Right lobe of liver (tissue), 6 donors: ENCODE results near the gene GPHA2. TPM values are rescaled to one million over a fixed set of nuclear protein-coding genes. Genes with fewer than 3 reads are reported as not detected.
"Not testable (repeated sequence)": the region's sequence is repeated elsewhere in the genome, so short reads cannot be mapped to it uniquely, and the experiment has no call there.

Source experiments
- ATAC-seq, 4 donors: fragments of 200-7000 bp; cut with Tn5 transposase; one replicate each; pipeline ENCODE4 v1.9.1; 2020; ENCODE audit warnings: mild to moderate bottlenecking in 4 of 4, moderate library complexity in 4 of 4
- DNase-seq, 3 donors: peaks; one replicate each; pipeline ENCODE4 v3.0.0-alpha.2; 2020
- H3K27ac ChIP-seq, 3 donors: fragments of 200-600 bp; one replicate each; pipeline ENCODE4 v1.8.0; 2022
- H3K27me3 ChIP-seq, 2 donors: fragments of 200-600 bp; one replicate each; pipeline ENCODE4 v1.8.0; 2022
- H3K36me3 ChIP-seq, 4 donors: fragments of 200-600 bp; sonication (generic) in 1 of 4; one replicate each; pipeline versions ENCODE4 v1.5.1 to v1.8.0; 2017 to 2022; ENCODE audit warnings: control low read depth in 1 of 4
- H3K4me1 ChIP-seq, 4 donors: fragments of 200-600 bp; sonication (generic) in 1 of 4; one replicate each; pipeline versions ENCODE4 v1.5.1 to v1.8.0; 2017 to 2022; ENCODE audit warnings: control low read depth in 1 of 4
- H3K4me3 ChIP-seq, 3 donors: fragments of 200-600 bp; one replicate each; pipeline ENCODE4 v1.8.0; 2022
- H3K9me3 ChIP-seq, 4 donors: fragments of 200-600 bp; sonication (generic) in 1 of 4; one replicate each; pipeline versions ENCODE4 v1.5.1 to v1.8.0; 2017 to 2022; ENCODE audit warnings: control low read depth in 1 of 4
- CTCF ChIP-seq, 4 donors: fragments of 200-600 bp in 3 of 4; fragments of 450-650 bp in 1 of 4; IDR thresholded peaks; one replicate each; pipeline versions ENCODE4 v1.5.1 to v1.8.0; 2016 to 2022; ENCODE audit warnings: antibody characterized with exemption in 4 of 4, mild to moderate bottlenecking in 2 of 4
- POLR2A ChIP-seq: fragments of 450-650 bp; IDR thresholded peaks from one replicate; pipeline ENCODE4 v1.6.1; 2017; ENCODE audit warnings: antibody characterized with exemption, mild to moderate bottlenecking
- WGBS: methylation state at CpG from one replicate; pipeline ENCODE4 v1.1.6; 2018; ENCODE audit warnings: low coverage, low lambda C conversion rate; ENCODE audit not compliant: insufficient coverage; ENCODE audit errors: missing lambda C conversion rate; 5-methylcytosine and 5-hydroxymethylcytosine counted together
- intact Hi-C, 2 donors: fragments of 100-400 bp; cut with DNase I; formaldehyde crosslinking; loops; one replicate each; pipeline versions ENCODE4 v1.11.2 to v1.14.1; 2022
- long read RNA-seq: library from polyadenylated mRNA; unstranded; transcript quantifications from one replicate; pipeline ENCODE4 v2.0.0, GENCODE V29; 2019
- total RNA-seq, 6 experiments: library from RNA; depleted of rRNA in 2 of 6; stranded (reverse); fragments of >200 nt in 2 of 6; fragmentation: NEBNext Ultra II Directional in 3 of 6; extraction: Animal tissue kit (Norgen Biotek cat#: 25700) in 3 of 6; gene quantifications; one replicate each; pipeline versions ENCODE4 v1.1.0 to v1.2.4, GENCODE V29; 2016 to 2023
- donor health status: DM: no; HTN: yes; CAD: no.
- donor health status: DM: no; HTN: no; CAD: no.
- donor health status: DM: no; HTN: no; CAD: no.
- donor health status: DM: no; HTN: yes; CAD: no.
- donor health status: DM: no; HTN: yes; CAD: no.

The GPHA2 gene, protein sequence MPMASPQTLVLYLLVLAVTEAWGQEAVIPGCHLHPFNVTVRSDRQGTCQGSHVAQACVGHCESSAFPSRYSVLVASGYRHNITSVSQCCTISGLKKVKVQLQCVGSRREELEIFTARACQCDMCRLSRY
- under 1 TPM in 1 of 6 experiments, not detected in 5; 0.46 TPM for total RNA-seq
- long read RNA-seq: 0 reads

- Histone ChIP-seq H3K36me3 (peaks cover 0 to 33% (median 6%) of the 10 kb centered on the region in 4 donors), H3K9me3 (no peaks in the 10 kb centered on the region), H3K4me3 (no peak within 1 kb of the TSS), H3K27me3 (no peaks in the 10 kb centered on the region), H3K4me1 (no peaks in the 10 kb centered on the region), H3K27ac (no peak within 1 kb of the TSS)
- WGBS: 81% methylated on average over 9 of the region's 14 CpGs
- intact Hi-C loops: no loop called here
- ATAC-seq (no peak), DNase-seq (no peak)
- TF ChIP-seq CTCF (IDR thresholded peaks at IDR 0.05) (no peak), POLR2A (no peak)
These were observed at the start of gene GPHA2 for GRCh38 chr11:64935359-64936081. TSS of gene GPHA2 (minus strand) at chr11:64935893. CDS start at chr11:64935460, 433 bp downstream.

- H3K9me3 ChIP-seq, H3K27ac ChIP-seq, DNase-seq, H3K4me3 ChIP-seq, H3K4me1 ChIP-seq, H3K36me3 ChIP-seq, H3K27me3 ChIP-seq, ATAC-seq: not testable (repeated sequence)
- intact Hi-C loops: loop anchor here in 1 of 2 donors (10.0 kb wide), 1 partner anchor 59 kb away; the partner anchor contains the start of gene PPP2R5B
- 100% methylated on average over 1 of the region's 5 CpGs for WGBS
These were observed 47.6 kb upstream of the GPHA2 start for GRCh38 chr11:64983339-64983738.

- TF ChIP-seq CTCF (IDR thresholded peaks at IDR 0.05) (no peak), POLR2A (no peak)
- 79% methylated on average over 2 of the region's 2 CpGs for WGBS
- DNase-seq: peak in 1 of 3 donors; percentile 14
These were observed 41.0 kb upstream of the GPHA2 start for GRCh38 chr11:64976651-64977050.

GRCh38 chr11:64974124-64974523 lies 38.4 kb upstream of the GPHA2 start:
- Histone ChIP-seq H3K36me3 (no peaks in the 10 kb centered on the region), H3K9me3 (no peaks in the 10 kb centered on the region), H3K4me3 (no peak overlapping the region), H3K27me3 (no peaks in the 10 kb centered on the region), H3K27ac (no peak overlapping the region), H3K4me1 (peaks cover 0 to 10% (median 0%) of the 10 kb centered on the region in 4 donors)
- intact Hi-C loops: no loop called here
- no peak for TF ChIP-seq CTCF (IDR thresholded peaks at IDR 0.05)
- 78% methylated on average over 2 of the region's 5 CpGs for WGBS
- DNase-seq (peak in 1 of 3 donors; percentile 7), ATAC-seq (no peak)

More at GRCh38 chr11:64976651-64977050, 41.0 kb upstream of the GPHA2 start:
- no peak overlapping the region for H3K27ac ChIP-seq
- H3K27me3 ChIP-seq: no peaks in the 10 kb centered on the region
- intact Hi-C loops: no loop called here
- H3K36me3 ChIP-seq: no peaks in the 10 kb centered on the region
- peaks cover 0 to 7% (median 0%) of the 10 kb centered on the region in 4 donors for H3K4me1 ChIP-seq
- H3K4me3 ChIP-seq: no peak overlapping the region
- H3K9me3 ChIP-seq: no peaks in the 10 kb centered on the region
- no peak for ATAC-seq
